ENCODE data around the gene KLHL18.

DNA sequence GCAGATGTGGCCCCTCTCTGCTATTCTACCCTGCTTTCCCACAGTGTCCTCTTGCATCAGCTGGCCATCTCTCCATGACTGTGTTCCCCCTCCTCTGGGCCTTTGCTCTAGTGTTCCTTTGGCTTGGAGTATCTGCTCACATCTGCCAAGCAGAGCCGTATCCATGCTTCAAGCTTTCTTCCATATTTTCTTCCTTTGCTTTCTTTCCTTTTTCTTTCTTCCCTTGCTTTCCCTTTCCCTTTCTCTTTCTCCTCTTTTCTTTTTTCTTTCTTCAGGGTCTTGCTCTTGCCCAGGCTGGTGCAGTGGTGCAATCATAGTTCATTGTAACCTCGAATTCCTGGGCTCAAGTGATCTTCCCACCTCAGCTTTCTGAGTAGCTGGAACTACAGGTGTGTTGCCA, 12.6 kb downstream of the KLHL18 start:
- TF ChIP-seq, protein P1, sequence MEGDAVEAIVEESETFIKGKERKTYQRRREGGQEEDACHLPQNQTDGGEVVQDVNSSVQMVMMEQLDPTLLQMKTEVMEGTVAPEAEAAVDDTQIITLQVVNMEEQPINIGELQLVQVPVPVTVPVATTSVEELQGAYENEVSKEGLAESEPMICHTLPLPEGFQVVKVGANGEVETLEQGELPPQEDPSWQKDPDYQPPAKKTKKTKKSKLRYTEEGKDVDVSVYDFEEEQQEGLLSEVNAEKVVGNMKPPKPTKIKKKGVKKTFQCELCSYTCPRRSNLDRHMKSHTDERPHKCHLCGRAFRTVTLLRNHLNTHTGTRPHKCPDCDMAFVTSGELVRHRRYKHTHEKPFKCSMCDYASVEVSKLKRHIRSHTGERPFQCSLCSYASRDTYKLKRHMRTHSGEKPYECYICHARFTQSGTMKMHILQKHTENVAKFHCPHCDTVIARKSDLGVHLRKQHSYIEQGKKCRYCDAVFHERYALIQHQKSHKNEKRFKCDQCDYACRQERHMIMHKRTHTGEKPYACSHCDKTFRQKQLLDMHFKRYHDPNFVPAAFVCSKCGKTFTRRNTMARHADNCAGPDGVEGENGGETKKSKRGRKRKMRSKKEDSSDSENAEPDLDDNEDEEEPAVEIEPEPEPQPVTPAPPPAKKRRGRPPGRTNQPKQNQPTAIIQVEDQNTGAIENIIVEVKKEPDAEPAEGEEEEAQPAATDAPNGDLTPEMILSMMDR (optimal IDR thresholded peaks at IDR 0.05 in 1 of 3, IDR thresholded peaks at IDR 0.05 in 1 of 3, conservative IDR thresholded peaks at IDR 0.05 in 1 of 3; ENCODE audit: extremely low read depth in 1 of 3, insufficient read depth in 2 of 3, low read length in 3 of 3) = no peak
- TF ChIP-seq EZH2 (IDR thresholded peaks at IDR 0.05; ENCODE audit: low read length) = no peak
